Fibroblast of mammary gland (primary cell): ENCODE results near the gene CHMP6.

Source experiments
- DNase-seq: peaks from one replicate; pipeline ENCODE4 v3.0.0-alpha.2; 2010; ENCODE audit warnings: low read depth
- H3K4me3 ChIP-seq: 2 replicates; pipeline ENCODE4 v1.5.1; 2011; ENCODE audit warnings: low read depth, mild to moderate bottlenecking, low read length, moderate library complexity; ENCODE audit not compliant: control insufficient read depth
- CTCF ChIP-seq: conservative IDR thresholded peaks from 2 replicates; pipeline ENCODE4 v1.5.1; 2011; ENCODE audit warnings: low read depth, low read length, inconsistent platforms; ENCODE audit not compliant: control insufficient read depth, insufficient read depth

The CHMP6 gene

GRCh38 chr17:80951121-80952090 is 40.2 kb upstream of the CHMP6 start:
- TF ChIP-seq CTCF: no peak
- DNase-seq: no peak
- no peak overlapping the region for H3K4me3 ChIP-seq

- H3K4me3 ChIP-seq: no peak overlapping the region
- no peak for DNase-seq
- no peak for TF ChIP-seq CTCF
Observed at GRCh38 chr17:80952291-80952690, 39.4 kb upstream of the CHMP6 start.

- DNase-seq: no peak
- H3K4me3 ChIP-seq: no peak overlapping the region
- no peak for TF ChIP-seq CTCF
Observed at GRCh38 chr17:80953471-80954315, 37.9 kb upstream of the CHMP6 start.

GRCh38 chr17:80955078-80955477 is 36.6 kb upstream of the CHMP6 start:
- no peak for TF ChIP-seq CTCF
- H3K4me3 ChIP-seq: no peak overlapping the region
- no peak for DNase-seq

GRCh38 chr17:80955671-80956280 is 35.9 kb upstream of the CHMP6 start:
- H3K4me3 ChIP-seq: no peak overlapping the region
- DNase-seq: no peak
- TF ChIP-seq CTCF: no peak
